ENCODE measurements around the gene TAS1R3. TPM values are rescaled to one million over a fixed set of nuclear protein-coding genes. Genes with fewer than 3 reads are reported as not detected.

TAS1R3 gene
- total RNA-seq, 1 experiment from 2014 or later, result 0.28 TPM

- Mint-ChIP-seq H3K9me3 (no peaks in the 10 kb centered on the region), H3K27me3 (ENCODE audit: low read depth) (no peaks in the 10 kb centered on the region), H3K27ac (no peak overlapping the region), H3K4me1 (peaks cover 2 to 13% of the 10 kb centered on the region in 2 experiments), H3K4me3 (peak overlapping the region; percentile 82 to 88), H3K36me3 (ENCODE audit: insufficient read depth in 1 of 3, low read depth in 3 of 3) (peaks cover 8 to 22% (median 18%) of the 10 kb centered on the region in 3 experiments; a peak in 6 of 7 replicates)
- peaks cover 17% of the 10 kb centered on the region; the same call in 1 of the 2 replicates for H3K79me2 ChIP-seq (ENCODE audit: insufficient read depth, low read length)
- no peak overlapping the region for H3K23ac ChIP-seq (ENCODE audit: insufficient read length, low read depth, low read length)
- H3K79me1 ChIP-seq (ENCODE audit: insufficient read depth, low read depth, low read length, poor library complexity, severe bottlenecking), result peaks cover 8% of the 10 kb centered on the region
- no peak overlapping the region for H2AFZ ChIP-seq (ENCODE audit: low read length)
- H2BK15ac ChIP-seq (ENCODE audit: low read depth, low read length), result no peak overlapping the region
- no peak overlapping the region for H4K8ac ChIP-seq (replicated peaks; ENCODE audit: insufficient read length, low read depth, low read length)
- H3K4me2 ChIP-seq (ENCODE audit: insufficient read depth, insufficient read length, low read length), result peak overlapping the region; percentile 53
- no peak overlapping the region for H2BK120ac ChIP-seq (ENCODE audit: low read depth, low read length, poor library complexity, severe bottlenecking)
- H3K27ac ChIP-seq (ENCODE audit: insufficient read length, low read depth, low read length), result no peak overlapping the region
- H3K23me2 ChIP-seq (ENCODE audit: insufficient read length, low read depth, low read length, poor library complexity, severe bottlenecking), result peaks cover 8% of the 10 kb centered on the region
- peaks cover 5% of the 10 kb centered on the region for H4K20me1 ChIP-seq (ENCODE audit: control insufficient read depth, insufficient read depth, insufficient read length)
- no peaks in the 10 kb centered on the region for H3K4me1 ChIP-seq (ENCODE audit: insufficient read depth, low read length)
- H3K27me3 ChIP-seq (ENCODE audit: insufficient read depth, low read length), result no peaks in the 10 kb centered on the region
- DNase-seq, result no peak
- peak overlapping the region; percentile 78 for H3K14ac ChIP-seq (ENCODE audit: insufficient read depth, low read length)
- no peak overlapping the region for H3K56ac ChIP-seq (ENCODE audit: insufficient read length, low read depth, low read length)
- no peak overlapping the region for H3K4ac ChIP-seq (ENCODE audit: low read depth, low read length)
- no peak overlapping the region for H4K91ac ChIP-seq (ENCODE audit: insufficient read length, low read depth, low read length)
- no peak overlapping the region for H4K5ac ChIP-seq (ENCODE audit: insufficient read length, low read depth, low read length)
- H2AK5ac ChIP-seq (ENCODE audit: insufficient read length, low read length), result no peak overlapping the region
- no peak overlapping the region for H2BK20ac ChIP-seq (ENCODE audit: low read depth, low read length, poor library complexity, severe bottlenecking)
- no peak overlapping the region for H3T11ph ChIP-seq (ENCODE audit: low read length)
- H3K9ac ChIP-seq (ENCODE audit: extremely low read depth, insufficient read length, low read length), result peak overlapping the region; percentile 61
- no peak for TF ChIP-seq CTCF (conservative IDR thresholded peaks at IDR 0.05)
- H2BK5ac ChIP-seq (ENCODE audit: insufficient read length, low read length), result no peak overlapping the region
- no peak overlapping the region for H3K18ac ChIP-seq (ENCODE audit: insufficient read length, low read depth, low read length)
- H2BK12ac ChIP-seq (ENCODE audit: insufficient read length, low read depth, low read length), result no peak overlapping the region
- no peaks in the 10 kb centered on the region for H3K9me3 ChIP-seq (ENCODE audit: control insufficient read depth, low read depth, low read length)
- no CpG with 5 or more reads among the region's 41 CpGs for WGBS (ENCODE audit: extremely low coverage, insufficient read length, low lambda C conversion rate)
These were observed 7.0 kb upstream of the TAS1R3 start for GRCh38 chr1:1324084-1324523.
